Activated CD8-positive, alpha-beta T cell treated with anti-CD3 and anti-CD28 coated beads for 36 hours (primary cell): ENCODE results near the gene ALDH7A1. TPM values are rescaled to one million over a fixed set of nuclear protein-coding genes. Genes with fewer than 3 reads are reported as not detected.

ENCODE experiments used
- ATAC-seq: fragments of 200-7000 bp; cut with Tn5 transposase; one replicate; pipeline ENCODE4 v1.10.0; 2021; ENCODE audit warnings: mild to moderate bottlenecking, moderate library complexity
- CTCF ChIA-PET: fragments of 350-600 bp; sonication (Branson Sonifier 250); formaldehyde crosslinking; loops from one replicate; lab custom pipeline; 2021; ENCODE audit warnings: antibody characterized with exemption; lab: Charles Lee
- POLR2A ChIA-PET: fragments of 350-600 bp; sonication (Branson Sonifier 250); formaldehyde crosslinking; loops from one replicate; lab custom pipeline; 2021; ENCODE audit warnings: antibody characterized with exemption; lab: Charles Lee
- DNase-seq: peaks from one replicate; pipeline ENCODE4 v3.0.0-alpha.2; 2020
- H3K27ac Mint-ChIP-seq: one replicate; pipeline ENCODE4 v1.8.0; 2021; ENCODE audit warnings: mild to moderate bottlenecking, mixed read lengths
- H3K27me3 Mint-ChIP-seq: one replicate; pipeline ENCODE4 v1.8.0; 2021; ENCODE audit warnings: mixed read lengths
- H3K36me3 Mint-ChIP-seq: one replicate; pipeline ENCODE4 v1.8.0; 2021; ENCODE audit warnings: low read depth, mixed read lengths
- H3K4me1 Mint-ChIP-seq: one replicate; pipeline ENCODE4 v1.8.0; 2021; ENCODE audit warnings: low read depth, mixed read lengths
- H3K4me3 Mint-ChIP-seq: one replicate; pipeline ENCODE4 v1.8.0; 2021; ENCODE audit warnings: mild to moderate bottlenecking, moderate library complexity, mixed read lengths
- H3K9me3 Mint-ChIP-seq: one replicate; pipeline ENCODE4 v1.8.0; 2021; ENCODE audit warnings: mixed read lengths
- intact Hi-C: fragments of 100-400 bp; cut with micrococcal nuclease; formaldehyde crosslinking; loops from one replicate; pipeline ENCODE4 v1.10.0; 2022
- total RNA-seq, 2 experiments: library from RNA; stranded (reverse); gene quantifications; one replicate each; pipeline ENCODE4 v1.2.3, GENCODE V29; 2021
- TF ChIP-seq, protein P1 (sequence below): fragments of 200-600 bp; IDR thresholded peaks from one replicate; pipeline ENCODE4 v1.8.0; 2022; ENCODE audit warnings: antibody characterized with exemption, mild to moderate bottlenecking

ALDH7A1 gene
- total RNA-seq, 2 experiments from 2014 or later, result 4.8 to 5.1 TPM

GRCh38 chr5:126544087-126544740 lies 50.8 kb downstream of the ALDH7A1 start:
- ChIA-PET CTCF (interaction anchor here (0.8 to 11.2 kb wide), 6 partner anchors 10 to 206 kb away, joined by 3 to 206 read pairs (median 8); no protein-coding TSS in a partner anchor), POLR2A (no interaction called here)
- H3K27me3 Mint-ChIP-seq, result no peaks in the 10 kb centered on the region
- H3K27ac Mint-ChIP-seq, result no peak overlapping the region
- H3K9me3 Mint-ChIP-seq, result no peaks in the 10 kb centered on the region
- intact Hi-C loops, result no loop called here
- no peak overlapping the region for H3K4me3 Mint-ChIP-seq
- H3K4me1 Mint-ChIP-seq, result no peaks in the 10 kb centered on the region
- DNase-seq (peak; percentile 53), ATAC-seq (peak; percentile 53)
- TF ChIP-seq, protein P1, sequence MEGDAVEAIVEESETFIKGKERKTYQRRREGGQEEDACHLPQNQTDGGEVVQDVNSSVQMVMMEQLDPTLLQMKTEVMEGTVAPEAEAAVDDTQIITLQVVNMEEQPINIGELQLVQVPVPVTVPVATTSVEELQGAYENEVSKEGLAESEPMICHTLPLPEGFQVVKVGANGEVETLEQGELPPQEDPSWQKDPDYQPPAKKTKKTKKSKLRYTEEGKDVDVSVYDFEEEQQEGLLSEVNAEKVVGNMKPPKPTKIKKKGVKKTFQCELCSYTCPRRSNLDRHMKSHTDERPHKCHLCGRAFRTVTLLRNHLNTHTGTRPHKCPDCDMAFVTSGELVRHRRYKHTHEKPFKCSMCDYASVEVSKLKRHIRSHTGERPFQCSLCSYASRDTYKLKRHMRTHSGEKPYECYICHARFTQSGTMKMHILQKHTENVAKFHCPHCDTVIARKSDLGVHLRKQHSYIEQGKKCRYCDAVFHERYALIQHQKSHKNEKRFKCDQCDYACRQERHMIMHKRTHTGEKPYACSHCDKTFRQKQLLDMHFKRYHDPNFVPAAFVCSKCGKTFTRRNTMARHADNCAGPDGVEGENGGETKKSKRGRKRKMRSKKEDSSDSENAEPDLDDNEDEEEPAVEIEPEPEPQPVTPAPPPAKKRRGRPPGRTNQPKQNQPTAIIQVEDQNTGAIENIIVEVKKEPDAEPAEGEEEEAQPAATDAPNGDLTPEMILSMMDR, result peak; percentile 49
- H3K36me3 Mint-ChIP-seq, result no peaks in the 10 kb centered on the region

- DNase-seq, result no peak
- no peaks in the 10 kb centered on the region for H3K9me3 Mint-ChIP-seq
- ATAC-seq, result no peak
- TF ChIP-seq, protein P1, result no peak
- no peaks in the 10 kb centered on the region for H3K27me3 Mint-ChIP-seq
- H3K4me1 Mint-ChIP-seq, result no peaks in the 10 kb centered on the region
- POLR2A ChIA-PET, result no interaction called here
- H3K4me3 Mint-ChIP-seq, result no peak overlapping the region
- intact Hi-C loops, result no loop called here
- CTCF ChIA-PET, result interaction anchor here (0.8 to 11.2 kb wide), 7 partner anchors 10 to 205 kb away, joined by 3 to 206 read pairs (median 5); no protein-coding TSS in a partner anchor
- H3K27ac Mint-ChIP-seq, result no peak overlapping the region
- H3K36me3 Mint-ChIP-seq, result no peaks in the 10 kb centered on the region
Measured at GRCh38 chr5:126543660-126544059, 51.4 kb downstream of the ALDH7A1 start.

DNA sequence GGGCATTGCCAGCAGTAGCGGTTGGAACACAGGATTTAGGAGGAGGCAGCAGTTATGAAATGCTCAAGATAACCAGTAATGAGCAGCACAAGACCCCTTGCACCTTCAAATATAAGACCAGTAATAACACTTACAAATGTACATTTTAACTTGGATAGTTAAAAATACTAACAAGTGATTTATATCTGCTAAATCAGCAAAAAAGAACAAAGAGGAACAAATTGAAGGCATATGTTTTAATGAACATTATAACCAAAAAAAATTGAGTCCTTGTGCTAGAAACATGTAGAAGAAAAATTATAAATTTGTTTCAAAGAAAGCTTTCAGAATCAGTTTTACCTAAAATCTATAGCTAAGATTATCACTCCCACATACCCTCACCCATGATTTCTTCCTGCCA lies 52.0 kb downstream of the ALDH7A1 start:
- no peaks in the 10 kb centered on the region for H3K27me3 Mint-ChIP-seq
- no peaks in the 10 kb centered on the region for H3K36me3 Mint-ChIP-seq
- intact Hi-C loops, result no loop called here
- H3K27ac Mint-ChIP-seq, result no peak overlapping the region
- no peaks in the 10 kb centered on the region for H3K4me1 Mint-ChIP-seq
- TF ChIP-seq, protein P1, result no peak
- CTCF ChIA-PET, result interaction anchor here (0.8 to 11.2 kb wide), 7 partner anchors 9 to 204 kb away, joined by 3 to 206 read pairs (median 5); no protein-coding TSS in a partner anchor
- no peak for DNase-seq
- POLR2A ChIA-PET, result no interaction called here
- no peak for ATAC-seq
- no peak overlapping the region for H3K4me3 Mint-ChIP-seq
- H3K9me3 Mint-ChIP-seq, result no peaks in the 10 kb centered on the region

DNA sequence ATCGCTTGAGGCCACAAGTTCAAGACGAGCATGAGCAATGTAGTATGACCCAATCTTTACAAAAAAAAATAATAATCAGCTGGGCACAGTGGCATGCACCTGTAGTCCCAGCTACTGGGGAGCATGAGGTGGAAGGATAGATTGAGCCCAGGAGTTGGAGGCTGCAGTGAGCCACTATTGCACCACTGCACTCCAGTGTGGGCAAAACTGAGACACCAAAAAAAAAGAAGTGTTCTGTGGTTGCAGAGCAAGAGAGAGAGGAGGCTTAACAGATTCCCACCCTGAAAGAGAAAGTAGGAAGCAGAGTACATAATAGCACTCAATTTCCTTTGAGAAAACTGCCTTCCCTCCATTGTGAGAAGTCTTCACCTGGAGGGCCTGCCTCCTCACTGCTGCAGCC lies 52.6 kb downstream of the ALDH7A1 start:
- ChIA-PET CTCF (interaction anchor here (0.6 to 11.2 kb wide), 5 partner anchors 42 to 670 kb away, joined by 3 to 206 read pairs (median 23); no protein-coding TSS in a partner anchor), POLR2A (no interaction called here)
- no peaks in the 10 kb centered on the region for H3K9me3 Mint-ChIP-seq
- H3K36me3 Mint-ChIP-seq, result no peaks in the 10 kb centered on the region
- TF ChIP-seq, protein P1, result no peak
- no peaks in the 10 kb centered on the region for H3K4me1 Mint-ChIP-seq
- DNase-seq, result no peak
- H3K27ac Mint-ChIP-seq, result no peak overlapping the region
- H3K4me3 Mint-ChIP-seq, result no peak overlapping the region
- no peak for ATAC-seq
- intact Hi-C loops, result no loop called here
- no peaks in the 10 kb centered on the region for H3K27me3 Mint-ChIP-seq

- H3K4me3 Mint-ChIP-seq, result no peak overlapping the region
- TF ChIP-seq, protein P1, result no peak
- no peaks in the 10 kb centered on the region for H3K4me1 Mint-ChIP-seq
- ChIA-PET CTCF (interaction anchor here (0.8 to 11.2 kb wide), 10 partner anchors 8 to 202 kb away, joined by 3 to 206 read pairs (median 5); no protein-coding TSS in a partner anchor), POLR2A (interaction anchor here (0.5 kb wide), 1 partner anchor 14 kb away, joined by 3 read pairs; no protein-coding TSS in a partner anchor)
- no peaks in the 10 kb centered on the region for H3K27me3 Mint-ChIP-seq
- H3K36me3 Mint-ChIP-seq, result no peaks in the 10 kb centered on the region
- intact Hi-C loops, result no loop called here
- no peaks in the 10 kb centered on the region for H3K9me3 Mint-ChIP-seq
- no peak overlapping the region for H3K27ac Mint-ChIP-seq
- no peak for DNase-seq
- no peak for ATAC-seq
Measured at GRCh38 chr5:126540631-126541030, 54.4 kb downstream of the ALDH7A1 start.
